OCI-LY1 (cell line): ENCODE measurements around the gene RBM45.

Source experiments
- EZH2 ChIP-seq: fragments of 200-600 bp; sonication (generic), shearing (Covaris generic); IDR thresholded peaks from 2 replicates; pipeline ENCODE4 v1.8.0; 2017; ENCODE audit warnings: borderline replicate concordance, mixed run types, mild to moderate bottlenecking, antibody characterized with exemption, low read length, moderate library complexity, mixed read lengths
- TF ChIP-seq, protein P1 (sequence below): fragments of 200-600 bp; sonication (generic), shearing (Covaris generic); IDR thresholded peaks from 2 replicates; pipeline ENCODE4 v1.5.1; 2017; ENCODE audit warnings: mild to moderate bottlenecking, antibody characterized with exemption, low read length, moderate library complexity, mixed read lengths

DNA sequence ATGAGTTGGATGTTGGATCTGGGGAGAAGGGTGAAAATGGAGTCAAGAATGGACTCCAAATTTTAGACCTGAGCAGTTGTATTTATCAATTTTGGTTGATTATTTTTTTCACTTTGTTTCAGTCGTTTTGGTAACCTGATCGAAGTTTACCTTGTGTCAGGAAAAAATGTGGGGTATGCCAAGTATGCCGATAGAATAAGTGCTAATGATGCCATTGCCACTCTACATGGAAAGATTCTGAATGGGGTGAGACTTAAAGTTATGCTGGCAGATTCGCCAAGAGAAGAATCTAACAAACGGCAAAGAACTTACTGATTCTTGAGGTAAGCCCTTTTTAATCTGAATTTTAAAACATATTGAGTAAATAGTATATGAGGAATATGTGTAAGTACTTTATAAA, 13.6 kb downstream of the RBM45 start:
- TF ChIP-seq, protein P1, sequence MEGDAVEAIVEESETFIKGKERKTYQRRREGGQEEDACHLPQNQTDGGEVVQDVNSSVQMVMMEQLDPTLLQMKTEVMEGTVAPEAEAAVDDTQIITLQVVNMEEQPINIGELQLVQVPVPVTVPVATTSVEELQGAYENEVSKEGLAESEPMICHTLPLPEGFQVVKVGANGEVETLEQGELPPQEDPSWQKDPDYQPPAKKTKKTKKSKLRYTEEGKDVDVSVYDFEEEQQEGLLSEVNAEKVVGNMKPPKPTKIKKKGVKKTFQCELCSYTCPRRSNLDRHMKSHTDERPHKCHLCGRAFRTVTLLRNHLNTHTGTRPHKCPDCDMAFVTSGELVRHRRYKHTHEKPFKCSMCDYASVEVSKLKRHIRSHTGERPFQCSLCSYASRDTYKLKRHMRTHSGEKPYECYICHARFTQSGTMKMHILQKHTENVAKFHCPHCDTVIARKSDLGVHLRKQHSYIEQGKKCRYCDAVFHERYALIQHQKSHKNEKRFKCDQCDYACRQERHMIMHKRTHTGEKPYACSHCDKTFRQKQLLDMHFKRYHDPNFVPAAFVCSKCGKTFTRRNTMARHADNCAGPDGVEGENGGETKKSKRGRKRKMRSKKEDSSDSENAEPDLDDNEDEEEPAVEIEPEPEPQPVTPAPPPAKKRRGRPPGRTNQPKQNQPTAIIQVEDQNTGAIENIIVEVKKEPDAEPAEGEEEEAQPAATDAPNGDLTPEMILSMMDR = no peak
- no peak for TF ChIP-seq EZH2
